Activated T-cell treated with anti-CD3 and anti-CD28 coated beads, Interleukin-2, amount 50 U/mL, for 4 hours (primary cell): Measurements from ENCODE around the gene GPR3. TPM values are rescaled to one million over a fixed set of nuclear protein-coding genes. Genes with fewer than 3 reads are reported as not detected.
"Not testable (repeated sequence)": the region's sequence is repeated elsewhere in the genome, so short reads cannot be mapped to it uniquely, and the experiment has no call there.

Experiments
- ATAC-seq, 2 donors: fragments of 200-7000 bp; cut with Tn5 transposase; one replicate each; pipeline ENCODE4 v1.10.0; 2021
- DNase-seq: peaks from one replicate; pipeline ENCODE4 v3.0.0-alpha.2; 2020
- H3K27me3 Mint-ChIP-seq: one replicate; pipeline ENCODE4 v1.8.0; 2021; ENCODE audit warnings: low read depth, mixed read lengths
- H3K36me3 Mint-ChIP-seq: one replicate; pipeline ENCODE4 v1.8.0; 2022; ENCODE audit warnings: mixed read lengths; ENCODE audit not compliant: insufficient read depth
- H3K4me1 Mint-ChIP-seq: one replicate; pipeline ENCODE4 v1.8.0; 2021; ENCODE audit warnings: low read depth, mixed read lengths
- H3K4me3 Mint-ChIP-seq: one replicate; pipeline ENCODE4 v1.8.0; 2021; ENCODE audit warnings: mild to moderate bottlenecking, moderate library complexity, mixed read lengths
- H3K9me3 Mint-ChIP-seq: one replicate; pipeline ENCODE4 v1.8.0; 2021; ENCODE audit warnings: mixed read lengths
- total RNA-seq, 3 donors: library from RNA; stranded (reverse); gene quantifications; one replicate each; pipeline ENCODE4 v1.2.1, GENCODE V29; 2021

GPR3 gene
- total RNA-seq, 3 donors from 2014 or later = 2.7 to 4.9 (median 3.4) TPM

DNA sequence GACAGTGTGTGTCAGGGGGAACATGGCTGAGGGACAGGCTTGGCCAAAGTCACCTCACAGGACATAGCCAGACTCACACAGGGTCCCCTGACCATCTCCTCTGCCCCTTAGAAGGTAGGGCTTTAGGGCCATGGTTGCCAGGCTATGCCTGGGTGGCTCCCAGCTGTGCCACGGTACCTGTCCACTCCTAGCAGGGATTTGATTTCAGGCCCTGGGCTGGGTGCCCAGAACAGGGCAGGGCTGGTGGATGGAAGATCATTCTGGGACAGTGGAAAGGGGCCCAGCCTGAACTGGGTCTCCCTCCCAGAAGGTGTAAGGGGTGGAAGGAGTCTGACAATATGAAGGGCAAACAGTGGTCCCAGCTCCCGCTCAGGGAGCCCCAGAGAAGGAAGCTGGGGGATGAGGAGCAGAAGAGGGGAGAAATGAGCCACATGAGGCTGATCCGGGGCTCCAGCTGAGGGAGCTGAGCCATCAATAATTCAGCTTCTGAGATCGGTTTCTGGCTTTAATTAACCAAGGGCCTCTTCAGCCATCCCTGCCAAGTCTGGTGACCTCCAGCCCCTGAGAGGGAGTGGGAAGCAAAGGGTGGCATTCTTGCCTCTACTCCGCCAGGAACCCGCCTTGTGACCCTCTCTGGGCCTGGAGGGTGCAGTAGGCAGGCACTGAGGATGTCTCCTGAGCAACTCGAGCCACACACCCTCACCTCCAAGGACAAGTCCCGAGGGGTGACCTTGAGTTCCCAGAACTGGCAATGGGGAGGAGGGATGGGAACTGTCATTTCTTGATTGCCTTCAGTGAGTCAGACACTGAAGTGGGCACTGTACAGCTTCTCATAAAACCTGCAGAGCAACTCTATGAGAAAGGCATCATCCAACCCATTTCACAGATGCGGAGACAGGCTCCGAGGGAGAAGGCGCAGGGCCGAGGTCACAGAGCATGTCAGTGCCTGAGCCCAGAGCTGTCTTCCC, 11.4 kb upstream of the GPR3 start:
- H3K4me1 Mint-ChIP-seq = no peaks in the 10 kb centered on the region
- no peaks in the 10 kb centered on the region for H3K27me3 Mint-ChIP-seq
- H3K4me3 Mint-ChIP-seq = no peak overlapping the region
- DNase-seq (no peak), ATAC-seq (no peak)
- H3K9me3 Mint-ChIP-seq = no peaks in the 10 kb centered on the region
- H3K36me3 Mint-ChIP-seq = no peaks in the 10 kb centered on the region

DNA sequence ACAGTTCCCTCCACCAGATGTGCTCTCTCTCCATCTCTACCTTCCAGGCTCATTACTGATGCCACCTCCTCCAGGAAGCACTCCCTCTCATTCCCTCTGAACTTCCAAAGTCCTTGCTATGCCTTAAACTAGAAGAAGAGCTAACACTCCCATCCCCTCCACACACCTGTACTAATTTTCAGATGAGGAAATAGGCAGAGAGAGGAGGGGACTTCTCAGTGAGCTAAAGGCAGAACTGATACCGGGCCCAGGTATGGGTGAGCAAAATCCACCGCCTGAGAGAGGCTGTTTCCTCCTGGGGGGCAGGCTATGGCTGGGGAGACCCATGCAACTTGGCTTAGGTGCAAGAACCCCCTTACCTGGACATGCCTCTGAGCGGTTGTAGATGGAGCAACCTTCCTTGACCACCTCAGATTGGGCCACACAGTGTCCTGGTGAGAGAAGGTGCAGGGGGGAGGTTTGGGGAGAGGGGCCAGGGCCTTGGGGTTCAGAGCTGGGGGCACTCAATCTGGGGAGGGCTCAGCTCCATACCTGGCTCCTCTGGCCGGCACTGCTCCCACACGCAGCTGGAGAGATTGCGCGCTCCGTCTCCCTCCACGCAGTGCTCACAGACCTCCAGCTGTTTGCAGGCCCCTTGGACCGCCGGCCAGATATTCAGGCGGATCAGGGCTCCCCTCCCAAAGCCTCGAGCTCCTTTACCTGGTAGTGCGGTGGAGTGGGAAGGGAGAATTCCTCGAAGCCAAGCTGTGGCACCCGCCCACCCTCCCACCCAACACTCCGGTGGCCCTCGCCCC, 10.3 kb upstream of the GPR3 start:
- H3K4me1 Mint-ChIP-seq = no peaks in the 10 kb centered on the region
- H3K4me3 Mint-ChIP-seq = no peak overlapping the region
- H3K27me3 Mint-ChIP-seq = no peaks in the 10 kb centered on the region
- no peaks in the 10 kb centered on the region for H3K9me3 Mint-ChIP-seq
- no peak for DNase-seq
- no peak for ATAC-seq
- no peaks in the 10 kb centered on the region for H3K36me3 Mint-ChIP-seq

GRCh38 chr1:27383039-27383605, 9.3 kb upstream of the GPR3 start, which contains the start of gene CD164L2:
CD164L2 (minus strand) TSS chr1:27383333; CDS start chr1:27383239, 94 bp downstream.
- no peak within 1 kb of the TSS for H3K4me3 Mint-ChIP-seq
- no peaks in the 10 kb centered on the region for H3K27me3 Mint-ChIP-seq
- H3K4me1 Mint-ChIP-seq = no peaks in the 10 kb centered on the region
- ATAC-seq = peak; percentile 65 to 71
- no peak for DNase-seq
- H3K36me3 Mint-ChIP-seq = no peaks in the 10 kb centered on the region
- H3K9me3 Mint-ChIP-seq = no peaks in the 10 kb centered on the region

GRCh38 chr1:27383661-27384060, 8.8 kb upstream of the GPR3 start:
- ATAC-seq (no peak), DNase-seq (no peak)
- H3K9me3 Mint-ChIP-seq = no peaks in the 10 kb centered on the region
- H3K36me3 Mint-ChIP-seq = no peaks in the 10 kb centered on the region
- H3K27me3 Mint-ChIP-seq = no peaks in the 10 kb centered on the region
- H3K4me3 Mint-ChIP-seq = no peak overlapping the region
- H3K4me1 Mint-ChIP-seq = peaks cover 2% of the 10 kb centered on the region

DNA sequence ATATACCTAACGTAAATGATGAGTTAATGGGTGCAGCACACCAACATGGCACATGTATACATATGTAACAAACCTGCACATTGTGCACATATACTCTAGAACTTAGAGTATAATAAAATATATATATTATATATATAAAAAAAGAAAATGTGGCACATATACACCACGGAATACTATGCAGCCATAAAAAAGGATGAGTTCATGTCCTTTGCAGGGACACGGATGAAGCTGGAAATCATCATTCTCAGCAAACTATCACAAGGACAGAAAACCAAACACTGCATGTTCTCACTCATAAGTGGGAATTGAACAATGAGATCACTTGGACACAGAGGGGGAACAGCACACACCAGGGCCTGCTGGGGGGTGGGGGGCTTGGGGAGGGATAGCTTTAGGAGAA, 7.6 kb upstream of the GPR3 start:
- H3K36me3 Mint-ChIP-seq, DNase-seq, H3K4me1 Mint-ChIP-seq, H3K9me3 Mint-ChIP-seq, H3K27me3 Mint-ChIP-seq, H3K4me3 Mint-ChIP-seq, ATAC-seq: not testable (repeated sequence)

DNA sequence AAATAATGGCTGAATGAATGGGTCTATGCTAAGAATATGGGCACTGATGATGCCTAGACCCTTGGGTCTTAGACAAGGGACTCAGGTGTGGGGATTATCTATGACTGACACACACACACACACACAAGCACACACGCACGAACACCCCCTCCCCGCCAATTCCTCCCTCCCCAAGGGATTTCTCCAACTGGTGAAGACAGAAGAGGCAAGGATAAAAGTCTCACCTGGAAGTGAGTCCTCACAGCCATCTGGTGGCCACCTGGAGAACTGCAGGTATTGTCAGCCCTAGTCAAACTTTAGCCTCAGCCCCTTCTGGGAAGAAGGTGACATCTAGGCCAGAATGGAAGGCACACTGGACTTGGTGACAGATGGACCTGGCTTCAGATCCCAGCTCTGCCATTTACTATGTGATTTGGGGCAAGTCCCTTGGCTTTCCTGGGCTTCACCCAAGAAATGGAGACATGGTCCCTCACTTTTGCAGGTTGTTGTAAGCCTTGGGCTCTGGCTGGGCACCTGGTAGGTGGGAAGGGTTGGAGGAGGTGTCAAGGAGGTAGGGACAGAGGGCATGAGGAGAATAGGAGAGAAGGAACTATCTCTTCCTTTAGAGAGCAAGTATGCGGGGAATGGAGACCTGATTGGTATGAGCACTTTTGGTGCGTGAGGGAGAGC, 4.0 kb upstream of the GPR3 start:
- ATAC-seq = no peak
- no peak overlapping the region for H3K4me3 Mint-ChIP-seq

DNA sequence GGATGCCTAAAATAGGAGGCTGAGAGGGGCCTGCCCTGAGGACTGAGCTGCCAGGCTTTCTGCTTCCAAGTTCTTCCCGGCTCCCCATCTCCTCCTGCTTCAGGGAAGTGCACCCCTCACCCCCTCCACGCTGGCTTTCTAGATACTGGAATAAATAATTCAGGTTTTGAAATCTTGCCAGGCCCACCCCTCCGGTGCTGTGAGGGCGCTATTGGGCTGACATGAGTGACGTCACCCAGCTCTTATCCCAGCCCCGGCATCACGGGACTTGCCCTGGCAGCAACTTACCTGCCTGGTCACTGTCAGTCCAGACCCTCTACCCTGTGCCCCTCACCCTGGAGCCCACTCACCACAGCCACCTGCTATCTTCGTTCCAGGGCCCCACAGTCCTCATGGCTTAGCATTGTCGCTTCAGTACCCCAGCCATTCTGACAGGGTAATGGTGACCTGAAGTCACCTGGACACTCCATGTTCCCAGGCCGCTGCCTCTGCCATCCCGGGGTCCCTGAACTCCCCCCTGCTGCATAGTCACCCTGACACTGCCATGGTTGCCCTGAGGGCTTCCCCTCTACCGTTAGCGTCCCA, 819 bp upstream of the GPR3 start:
- ATAC-seq (no peak), DNase-seq (peak; percentile 22)
- H3K4me1 Mint-ChIP-seq = peaks cover 17% of the 10 kb centered on the region
- no peaks in the 10 kb centered on the region for H3K36me3 Mint-ChIP-seq
- no peaks in the 10 kb centered on the region for H3K27me3 Mint-ChIP-seq
- peak overlapping the region; percentile 82 for H3K4me3 Mint-ChIP-seq
- H3K9me3 Mint-ChIP-seq = no peaks in the 10 kb centered on the region

More for the DNA sequence above, 4.0 kb upstream of the GPR3 start:
- H3K27me3 Mint-ChIP-seq = no peaks in the 10 kb centered on the region
- no peaks in the 10 kb centered on the region for H3K36me3 Mint-ChIP-seq
- peak; percentile 77 for DNase-seq
- H3K4me1 Mint-ChIP-seq = peaks cover 13% of the 10 kb centered on the region
- H3K9me3 Mint-ChIP-seq = no peaks in the 10 kb centered on the region

- peak overlapping the region; percentile 75 for H3K4me3 Mint-ChIP-seq
- no peaks in the 10 kb centered on the region for H3K36me3 Mint-ChIP-seq
- no peaks in the 10 kb centered on the region for H3K9me3 Mint-ChIP-seq
- ATAC-seq (peak in 1 of 2 donors; percentile 1), DNase-seq (no peak)
- H3K27me3 Mint-ChIP-seq = no peaks in the 10 kb centered on the region
- peaks cover 17% of the 10 kb centered on the region for H3K4me1 Mint-ChIP-seq
Measured at GRCh38 chr1:27392778-27393635, 585 bp downstream of the GPR3 start.

DNA sequence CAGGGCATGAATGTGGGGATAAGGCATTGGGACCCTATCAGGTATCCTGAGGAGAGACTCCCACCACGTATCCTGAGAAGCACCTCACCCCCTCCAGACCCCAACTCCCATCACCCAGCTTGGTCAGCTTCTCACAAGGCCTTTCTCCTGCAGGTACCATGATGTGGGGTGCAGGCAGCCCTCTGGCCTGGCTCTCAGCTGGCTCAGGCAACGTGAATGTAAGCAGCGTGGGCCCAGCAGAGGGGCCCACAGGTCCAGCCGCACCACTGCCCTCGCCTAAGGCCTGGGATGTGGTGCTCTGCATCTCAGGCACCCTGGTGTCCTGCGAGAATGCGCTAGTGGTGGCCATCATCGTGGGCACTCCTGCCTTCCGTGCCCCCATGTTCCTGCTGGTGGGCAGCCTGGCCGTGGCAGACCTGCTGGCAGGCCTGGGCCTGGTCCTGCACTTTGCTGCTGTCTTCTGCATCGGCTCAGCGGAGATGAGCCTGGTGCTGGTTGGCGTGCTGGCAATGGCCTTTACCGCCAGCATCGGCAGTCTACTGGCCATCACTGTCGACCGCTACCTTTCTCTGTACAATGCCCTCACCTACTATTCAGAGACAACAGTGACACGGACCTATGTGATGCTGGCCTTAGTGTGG, 1.3 kb downstream of the GPR3 start:
- DNase-seq = no peak
- ATAC-seq = no peak
- Mint-ChIP-seq H3K36me3 (no peaks in the 10 kb centered on the region), H3K4me3 (peak overlapping the region; percentile 75), H3K9me3 (no peaks in the 10 kb centered on the region), H3K27me3 (no peaks in the 10 kb centered on the region), H3K4me1 (peaks cover 14% of the 10 kb centered on the region)

DNA sequence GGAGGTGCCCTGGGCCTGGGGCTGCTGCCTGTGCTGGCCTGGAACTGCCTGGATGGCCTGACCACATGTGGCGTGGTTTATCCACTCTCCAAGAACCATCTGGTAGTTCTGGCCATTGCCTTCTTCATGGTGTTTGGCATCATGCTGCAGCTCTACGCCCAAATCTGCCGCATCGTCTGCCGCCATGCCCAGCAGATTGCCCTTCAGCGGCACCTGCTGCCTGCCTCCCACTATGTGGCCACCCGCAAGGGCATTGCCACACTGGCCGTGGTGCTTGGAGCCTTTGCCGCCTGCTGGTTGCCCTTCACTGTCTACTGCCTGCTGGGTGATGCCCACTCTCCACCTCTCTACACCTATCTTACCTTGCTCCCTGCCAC, 1.8 kb downstream of the GPR3 start:
- DNase-seq (no peak), ATAC-seq (no peak)
- H3K9me3 Mint-ChIP-seq = no peaks in the 10 kb centered on the region
- no peaks in the 10 kb centered on the region for H3K36me3 Mint-ChIP-seq
- no peaks in the 10 kb centered on the region for H3K27me3 Mint-ChIP-seq
- H3K4me3 Mint-ChIP-seq = no peak overlapping the region
- peaks cover 14% of the 10 kb centered on the region for H3K4me1 Mint-ChIP-seq

DNA sequence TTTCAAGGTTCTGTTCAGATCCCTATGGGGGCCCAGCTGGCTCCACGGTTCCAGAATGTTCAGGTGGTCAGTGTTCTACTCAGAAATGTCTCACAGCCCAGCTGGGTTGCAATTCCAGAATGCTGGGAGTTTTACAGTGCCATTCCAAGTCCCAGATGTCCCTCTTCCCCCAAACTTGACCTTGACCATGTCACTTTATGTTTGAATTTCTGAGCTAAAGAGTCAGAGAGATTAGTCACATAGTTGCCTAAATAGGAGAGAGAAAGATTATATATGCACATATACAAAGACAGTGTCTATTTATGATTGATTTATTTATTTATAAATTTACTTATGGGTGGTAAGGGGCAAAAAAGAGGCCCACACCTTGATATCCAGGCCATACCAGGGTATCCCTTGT, 2.5 kb downstream of the GPR3 start:
- no peaks in the 10 kb centered on the region for H3K27me3 Mint-ChIP-seq
- no peaks in the 10 kb centered on the region for H3K9me3 Mint-ChIP-seq
- DNase-seq = no peak
- no peak for ATAC-seq
- H3K4me3 Mint-ChIP-seq = no peak overlapping the region
- H3K36me3 Mint-ChIP-seq = no peaks in the 10 kb centered on the region
- H3K4me1 Mint-ChIP-seq = peaks cover 14% of the 10 kb centered on the region

DNA sequence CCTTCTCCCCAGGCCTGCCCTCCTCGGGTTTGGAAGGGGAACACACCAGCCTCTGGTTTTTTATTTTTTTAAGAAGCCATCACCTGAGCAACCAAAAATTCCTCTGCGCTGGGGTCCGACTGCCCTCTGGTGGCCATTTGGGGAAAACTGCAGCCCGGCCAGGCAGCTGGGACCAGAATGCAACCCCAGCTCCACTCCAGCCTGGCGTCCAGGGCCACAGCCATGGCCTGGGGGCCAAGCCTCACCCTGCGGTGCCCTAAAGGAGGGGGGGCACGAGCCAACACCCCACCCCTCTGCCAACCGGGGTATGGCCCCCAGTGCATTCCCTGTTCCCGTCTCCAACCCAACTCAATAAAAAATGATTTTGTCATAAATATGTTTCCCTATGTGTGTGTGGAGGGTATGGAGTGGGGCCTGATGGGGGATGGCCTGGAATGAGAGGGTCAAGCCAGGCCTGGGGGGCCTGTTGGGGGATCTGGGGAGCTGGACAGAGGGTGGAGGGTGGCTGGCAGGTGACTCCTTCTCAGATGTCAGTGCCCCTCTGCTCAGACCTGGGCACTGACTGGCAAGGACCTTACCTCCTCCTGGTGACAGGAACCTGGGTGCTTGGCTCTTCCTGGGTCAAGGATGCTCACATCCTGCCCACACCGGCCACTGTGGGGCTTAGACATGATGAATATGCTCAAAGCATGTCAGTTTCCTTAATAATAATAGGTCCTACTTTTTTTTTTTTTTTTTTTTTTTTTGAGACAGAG, 3.2 kb downstream of the GPR3 start:
- no peaks in the 10 kb centered on the region for H3K9me3 Mint-ChIP-seq
- ATAC-seq (peak; percentile 18 to 26), DNase-seq (peak; percentile 78)
- peaks cover 14% of the 10 kb centered on the region for H3K4me1 Mint-ChIP-seq
- H3K27me3 Mint-ChIP-seq = no peaks in the 10 kb centered on the region
- H3K36me3 Mint-ChIP-seq = no peaks in the 10 kb centered on the region
- H3K4me3 Mint-ChIP-seq = no peak overlapping the region
